HG02884 (cell line): ENCODE results near the gene PHC2.
A peak's percentile ranks its signal among the peaks of the same experiment; 100 is the strongest.

Experiments used
- ATAC-seq: cut with Tn5 transposase; IDR thresholded peaks from one replicate; pipeline ENCODE4 v1.9.1; 2021; ENCODE audit warnings: mild to moderate bottlenecking, moderate library complexity; ENCODE audit not compliant: unreplicated experiment

The PHC2 gene, protein sequence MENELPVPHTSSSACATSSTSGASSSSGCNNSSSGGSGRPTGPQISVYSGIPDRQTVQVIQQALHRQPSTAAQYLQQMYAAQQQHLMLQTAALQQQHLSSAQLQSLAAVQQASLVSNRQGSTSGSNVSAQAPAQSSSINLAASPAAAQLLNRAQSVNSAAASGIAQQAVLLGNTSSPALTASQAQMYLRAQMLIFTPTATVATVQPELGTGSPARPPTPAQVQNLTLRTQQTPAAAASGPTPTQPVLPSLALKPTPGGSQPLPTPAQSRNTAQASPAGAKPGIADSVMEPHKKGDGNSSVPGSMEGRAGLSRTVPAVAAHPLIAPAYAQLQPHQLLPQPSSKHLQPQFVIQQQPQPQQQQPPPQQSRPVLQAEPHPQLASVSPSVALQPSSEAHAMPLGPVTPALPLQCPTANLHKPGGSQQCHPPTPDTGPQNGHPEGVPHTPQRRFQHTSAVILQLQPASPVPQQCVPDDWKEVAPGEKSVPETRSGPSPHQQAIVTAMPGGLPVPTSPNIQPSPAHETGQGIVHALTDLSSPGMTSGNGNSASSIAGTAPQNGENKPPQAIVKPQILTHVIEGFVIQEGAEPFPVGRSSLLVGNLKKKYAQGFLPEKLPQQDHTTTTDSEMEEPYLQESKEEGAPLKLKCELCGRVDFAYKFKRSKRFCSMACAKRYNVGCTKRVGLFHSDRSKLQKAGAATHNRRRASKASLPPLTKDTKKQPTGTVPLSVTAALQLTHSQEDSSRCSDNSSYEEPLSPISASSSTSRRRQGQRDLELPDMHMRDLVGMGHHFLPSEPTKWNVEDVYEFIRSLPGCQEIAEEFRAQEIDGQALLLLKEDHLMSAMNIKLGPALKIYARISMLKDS

GRCh38 chr1:33430692-33431593 lies at the start of gene PHC2:
TSS of gene PHC2 (minus strand) at chr1:33431095. CDS start at chr1:33375539, 55,556 bp downstream.
- ATAC-seq, result peak; percentile 91

GRCh38 chr1:33477451-33477850 lies 46.6 kb upstream of the PHC2 start:
- no peak for ATAC-seq

DNA sequence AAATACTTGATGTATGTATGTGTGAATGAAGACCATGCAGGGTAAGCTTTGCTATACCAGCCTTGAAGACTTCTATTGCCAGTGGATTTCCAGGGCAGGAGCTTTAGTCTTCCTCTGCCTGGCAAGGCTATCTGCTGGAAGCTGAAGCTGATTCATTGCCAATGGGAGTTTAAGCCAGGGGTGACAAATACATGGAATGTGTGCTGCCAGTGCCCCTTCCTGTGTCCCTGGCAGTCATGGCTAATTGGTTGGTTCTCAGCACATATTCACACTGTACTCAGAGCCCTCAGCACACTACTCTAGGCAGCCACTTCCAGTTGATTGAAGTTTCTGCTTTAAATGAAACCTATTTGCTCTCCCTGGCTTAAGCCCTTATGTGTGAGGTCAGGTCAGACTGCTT lies 43.0 kb upstream of the PHC2 start:
- ATAC-seq, result no peak

DNA sequence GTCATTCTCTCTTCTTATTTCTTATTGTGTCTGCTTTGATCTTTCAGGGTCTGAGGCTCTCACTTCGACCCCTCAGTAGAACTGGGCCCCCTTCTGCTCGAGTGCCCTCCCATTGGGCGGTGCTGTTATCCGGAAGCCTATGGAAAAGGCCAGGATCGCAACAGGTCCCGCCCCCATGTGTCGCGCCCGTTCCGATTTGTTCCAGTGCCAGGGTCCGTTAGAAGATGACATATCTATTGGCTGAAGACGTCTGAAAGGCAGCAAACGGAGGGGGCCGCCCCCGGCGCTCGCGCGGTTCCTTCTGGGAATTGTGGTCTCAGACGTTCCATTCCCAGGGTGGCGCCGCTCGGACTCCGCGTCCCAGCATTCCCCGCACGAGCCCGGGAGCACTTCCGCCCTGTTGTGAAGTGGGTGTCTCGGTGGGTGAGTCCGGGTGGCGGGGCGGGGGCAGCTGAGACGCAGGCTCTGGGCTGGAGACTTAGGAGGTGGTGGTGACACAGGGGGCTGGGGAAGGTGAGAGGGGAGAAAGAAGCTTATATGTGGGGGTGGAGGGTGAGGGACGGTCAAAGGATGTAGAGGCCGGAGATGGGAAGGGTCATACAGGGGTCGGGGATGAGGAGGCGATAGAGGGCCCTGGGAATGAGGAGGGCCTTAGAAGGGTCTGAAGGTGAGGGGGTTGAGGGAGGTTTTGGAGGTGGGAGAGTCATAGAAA lies 41.5 kb upstream of the PHC2 start, which contains the start of gene ZSCAN20:
TSS of gene ZSCAN20 (plus strand) at position 377 of the 712 bp plus-strand sequence. CDS start 6,644 bp downstream, outside the sequence.
- peak; percentile 89 for ATAC-seq

- no peak for ATAC-seq
Measured at GRCh38 chr1:33471416-33471815, 40.5 kb upstream of the PHC2 start.

GRCh38 chr1:33470495-33471012 lies 39.7 kb upstream of the PHC2 start:
- ATAC-seq, result peak; percentile 35

DNA sequence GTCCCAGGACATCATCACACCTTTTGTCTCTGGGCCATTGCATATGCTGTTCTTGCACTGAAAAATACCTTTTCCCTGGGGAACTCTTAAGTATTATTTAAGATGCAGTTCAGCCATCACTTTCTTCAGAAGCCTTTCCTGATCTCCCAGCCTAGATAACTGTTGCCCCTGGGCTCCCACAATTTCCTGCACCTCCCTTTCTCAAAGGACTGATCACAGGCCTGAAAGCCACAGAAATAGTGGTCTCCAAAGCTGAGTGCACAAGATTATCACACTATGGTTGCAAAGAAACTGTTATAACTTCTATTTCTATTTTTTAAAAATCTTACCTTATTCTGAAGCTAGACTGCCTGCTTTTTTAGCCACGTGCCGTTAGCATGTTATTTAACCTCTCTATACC lies 38.8 kb upstream of the PHC2 start:
- no peak for ATAC-seq

DNA sequence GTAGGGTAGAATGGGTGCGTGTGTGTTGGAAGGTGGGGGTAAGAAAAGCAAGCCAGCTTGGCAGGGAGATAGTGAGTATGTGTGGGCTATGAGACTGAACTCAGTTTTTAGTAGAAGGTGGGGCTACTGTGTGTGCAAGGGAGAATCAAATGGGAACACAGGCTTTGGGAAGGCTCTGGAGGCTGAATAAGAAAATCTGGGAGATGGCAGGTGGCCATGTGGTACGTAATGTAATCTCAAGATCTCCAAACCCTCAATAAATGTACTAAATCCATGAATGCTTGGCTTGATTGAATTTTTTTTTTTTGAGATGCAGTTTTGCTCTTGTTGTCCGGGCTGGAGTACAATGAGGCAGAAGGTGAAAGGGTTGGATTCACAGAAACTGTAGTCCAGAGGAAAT lies 38.1 kb upstream of the PHC2 start:
- ATAC-seq, result no peak

DNA sequence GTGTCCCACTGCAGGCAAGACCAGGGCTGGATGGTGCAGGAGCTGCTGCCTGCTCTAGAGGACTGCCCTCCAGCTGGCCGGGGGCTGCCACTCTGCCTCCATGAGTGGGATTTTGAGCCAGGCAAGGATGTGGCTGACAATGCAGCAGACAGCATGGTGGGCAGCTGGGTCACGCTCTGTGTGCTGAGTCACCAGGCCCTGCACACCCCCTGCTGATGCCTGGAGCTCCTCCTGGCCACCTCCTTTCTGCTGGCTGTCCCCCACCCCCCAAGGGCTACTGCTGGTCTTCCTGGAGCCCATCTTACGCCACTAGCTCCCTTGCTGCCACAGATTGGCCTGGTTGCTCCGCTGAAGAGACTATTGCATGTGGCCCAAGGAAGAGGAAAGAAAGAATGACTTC lies 37.6 kb upstream of the PHC2 start:
- ATAC-seq, result no peak

DNA sequence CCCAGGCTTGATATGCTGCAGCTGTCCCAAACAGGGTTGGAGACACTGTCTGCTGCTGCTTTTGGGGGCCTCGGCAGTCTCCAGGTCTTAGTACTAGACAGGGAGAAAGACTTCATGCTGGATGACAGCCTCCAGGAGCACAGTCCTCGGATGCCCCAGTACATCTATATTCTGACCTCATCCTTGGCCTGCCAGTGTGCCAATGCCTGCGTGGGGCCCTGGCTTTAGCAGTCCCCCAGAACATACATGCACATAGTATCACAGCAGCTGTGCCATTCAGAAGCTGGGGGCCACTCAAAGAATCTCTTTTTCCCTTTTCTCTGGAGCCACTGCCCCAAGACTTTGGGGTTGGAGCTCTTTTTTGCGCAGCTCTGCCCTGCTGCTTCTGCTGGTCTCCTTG lies 37.1 kb upstream of the PHC2 start:
- ATAC-seq, result no peak

DNA sequence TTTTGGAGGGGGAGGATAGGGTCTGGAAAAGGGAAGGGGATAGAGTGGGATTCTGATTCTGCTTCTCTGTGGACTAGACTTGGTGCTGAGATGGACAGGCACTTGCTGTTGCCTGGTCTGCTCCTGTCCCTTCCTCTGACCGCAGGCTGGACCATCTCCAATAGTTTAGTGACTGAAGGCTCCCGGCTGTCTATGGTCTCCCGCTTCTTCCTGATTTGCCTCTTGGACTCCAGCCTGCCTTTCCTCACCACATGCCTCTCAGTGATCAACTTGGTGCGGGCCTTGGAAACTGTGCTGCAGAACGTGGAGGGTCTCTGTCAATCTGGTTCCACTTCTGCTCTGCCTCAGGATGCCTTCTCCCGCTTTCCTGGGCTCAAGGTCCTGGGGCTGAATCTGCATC lies 35.3 kb upstream of the PHC2 start:
- no peak for ATAC-seq

- ATAC-seq, result no peak
Measured at GRCh38 chr1:33465316-33465715, 34.4 kb upstream of the PHC2 start.

DNA sequence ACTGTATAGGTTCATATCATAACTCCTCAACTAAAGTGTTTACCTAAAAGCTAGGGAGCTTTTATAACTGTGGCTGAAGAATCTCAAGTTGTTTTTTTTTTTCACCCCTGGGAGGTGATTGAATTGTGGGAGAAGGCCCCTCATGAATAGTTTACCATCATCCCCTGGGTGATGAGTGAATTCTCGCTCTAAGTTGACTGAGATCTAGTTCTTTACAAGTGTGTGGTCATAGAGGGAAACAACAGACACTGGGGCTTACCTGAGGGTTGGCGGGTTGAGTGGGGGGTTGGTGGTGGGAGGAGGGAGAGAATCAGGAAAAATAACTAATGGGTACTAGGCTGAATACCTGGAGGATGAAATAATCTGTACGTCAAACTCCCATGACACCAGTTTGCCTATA lies 33.7 kb upstream of the PHC2 start:
- no peak for ATAC-seq

DNA sequence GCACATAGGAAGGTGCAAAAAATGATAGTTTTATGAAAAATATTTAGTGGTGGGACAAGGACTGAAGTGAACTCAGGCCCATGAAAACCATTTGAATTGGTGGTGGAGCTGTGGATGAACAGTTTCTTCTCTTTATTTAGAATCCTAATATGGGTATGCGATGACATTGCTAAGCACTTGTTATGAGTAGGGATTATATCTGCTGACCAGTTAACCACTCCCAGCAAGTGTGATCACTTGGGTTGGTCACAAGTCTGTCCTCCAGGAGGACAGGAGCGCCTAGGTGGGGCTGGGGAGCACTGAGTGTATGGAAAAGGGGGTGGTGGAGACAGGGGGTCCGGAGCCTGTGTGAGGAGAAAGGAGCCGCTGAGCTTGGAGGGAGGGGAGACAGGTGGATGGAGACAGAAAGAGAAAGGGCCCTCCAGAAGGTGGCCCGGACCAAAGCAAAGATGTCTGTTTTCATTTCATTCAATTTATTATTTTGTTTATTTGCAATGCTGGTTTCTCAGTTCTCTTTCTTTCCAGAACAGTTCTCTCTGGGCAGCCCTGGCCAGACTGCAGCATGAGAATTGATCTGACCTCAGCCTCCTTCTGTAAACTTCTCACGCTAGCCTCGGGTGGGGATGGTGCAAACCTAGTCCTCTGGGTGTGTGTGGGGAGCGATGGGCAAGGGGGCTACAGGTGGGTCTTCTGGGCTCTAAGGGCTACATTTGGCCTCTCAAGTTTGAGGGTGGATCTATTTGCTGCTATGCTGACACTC lies 31.7 kb upstream of the PHC2 start:
- ATAC-seq, result no peak

- peak; percentile 83 for ATAC-seq
Measured at GRCh38 chr1:33460947-33461629, 30.2 kb upstream of the PHC2 start.

DNA sequence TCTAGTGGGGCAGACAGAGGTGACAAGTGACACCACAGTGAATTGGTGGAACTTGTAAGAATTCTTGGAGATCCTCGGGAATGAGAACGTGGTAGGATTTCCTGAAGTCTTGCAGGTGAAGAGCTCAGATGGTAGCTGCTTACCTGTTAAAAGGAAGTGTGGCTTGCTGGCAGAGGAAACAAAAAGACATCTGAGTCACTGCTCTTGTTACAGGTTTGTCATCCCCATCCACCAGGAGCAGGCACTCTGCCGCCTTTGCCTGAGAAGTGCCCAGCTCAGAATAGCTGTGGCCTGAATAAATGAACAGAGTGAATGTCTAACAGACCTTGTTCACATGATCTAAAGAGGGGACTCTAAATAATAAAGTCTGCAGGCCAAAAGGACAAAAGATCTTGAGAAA lies 29.2 kb upstream of the PHC2 start:
- ATAC-seq, result no peak

DNA sequence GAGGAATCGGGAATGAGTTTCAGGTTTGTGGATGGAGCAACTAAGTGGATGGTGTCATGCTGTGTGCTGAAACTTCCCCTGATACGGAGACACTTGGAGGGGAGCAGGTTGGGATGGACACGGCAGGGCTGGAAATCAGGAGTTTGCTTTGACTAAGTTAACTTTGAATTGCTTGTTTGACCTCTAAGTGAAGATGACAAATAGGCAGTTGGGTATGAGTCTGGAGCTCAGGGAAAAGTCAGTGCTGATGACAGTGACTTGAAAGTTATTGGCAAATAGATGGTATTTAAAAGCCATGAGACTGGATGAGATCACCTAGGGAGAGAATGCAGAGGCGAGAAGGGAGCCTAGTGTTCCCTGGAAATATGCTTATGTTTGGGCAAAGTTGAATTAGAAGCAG lies 28.8 kb upstream of the PHC2 start:
- no peak for ATAC-seq

DNA sequence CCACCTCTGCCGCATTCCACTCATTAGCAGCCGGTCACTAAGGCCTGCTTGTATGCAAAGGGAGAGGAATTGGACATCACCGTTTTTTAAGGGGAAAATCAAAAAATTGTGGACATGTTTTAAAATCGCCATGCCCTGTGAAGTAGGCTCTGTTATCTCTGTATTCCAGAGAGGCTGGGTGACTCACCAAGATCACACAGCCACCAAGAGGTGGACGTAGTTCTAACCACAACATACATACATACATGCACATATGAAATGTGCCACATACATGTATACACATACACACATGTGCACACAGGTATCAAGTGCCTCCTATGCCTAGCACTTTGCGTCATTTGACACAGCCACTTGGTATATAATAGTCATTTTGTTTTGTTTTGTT lies 25.6 kb upstream of the PHC2 start:
- ATAC-seq, result no peak
